NCI-H2196 treated with DMSO at 0.1 percent for 48 hours (cell line): Measurements from ENCODE around the gene MRPS21.
A peak's percentile ranks its signal among the peaks of the same experiment; 100 is the strongest.
"Not testable (repeated sequence)": the region's sequence is repeated elsewhere in the genome, so short reads cannot be mapped to it uniquely, and the experiment has no call there.

ENCODE experiments used
- DNase-seq: peaks from one replicate; lab custom pipeline; 2025; ENCODE audit not compliant: unreplicated experiment; lab: John Stamatoyannopoulos, UW

MRPS21 gene

DNA sequence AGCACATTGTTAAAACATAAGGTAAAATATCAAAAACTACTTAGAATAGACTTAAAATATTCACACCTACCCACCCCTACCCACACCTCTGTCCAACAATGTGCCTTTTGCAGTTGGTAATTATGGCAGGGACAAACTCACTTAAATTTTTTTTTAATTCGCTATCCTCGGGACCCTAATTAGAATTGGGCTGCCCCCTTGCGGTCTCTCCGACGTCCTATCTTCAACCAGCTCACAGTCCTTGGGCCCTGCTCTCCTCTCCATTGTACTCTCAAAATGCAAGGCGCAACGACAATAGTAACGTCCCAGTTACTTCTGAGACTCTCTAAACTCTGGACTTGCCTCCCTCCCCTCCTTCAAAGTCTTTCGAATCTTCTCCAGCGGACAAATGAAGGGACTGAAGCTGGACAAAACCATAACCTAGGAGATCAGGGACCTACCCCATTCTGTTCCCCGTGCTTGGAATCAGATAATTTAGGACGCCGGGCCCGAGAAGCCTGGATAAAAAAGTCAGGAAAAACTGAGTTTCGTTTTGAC is 12.4 kb upstream of the MRPS21 start:
- peak; percentile 41 for DNase-seq

DNA sequence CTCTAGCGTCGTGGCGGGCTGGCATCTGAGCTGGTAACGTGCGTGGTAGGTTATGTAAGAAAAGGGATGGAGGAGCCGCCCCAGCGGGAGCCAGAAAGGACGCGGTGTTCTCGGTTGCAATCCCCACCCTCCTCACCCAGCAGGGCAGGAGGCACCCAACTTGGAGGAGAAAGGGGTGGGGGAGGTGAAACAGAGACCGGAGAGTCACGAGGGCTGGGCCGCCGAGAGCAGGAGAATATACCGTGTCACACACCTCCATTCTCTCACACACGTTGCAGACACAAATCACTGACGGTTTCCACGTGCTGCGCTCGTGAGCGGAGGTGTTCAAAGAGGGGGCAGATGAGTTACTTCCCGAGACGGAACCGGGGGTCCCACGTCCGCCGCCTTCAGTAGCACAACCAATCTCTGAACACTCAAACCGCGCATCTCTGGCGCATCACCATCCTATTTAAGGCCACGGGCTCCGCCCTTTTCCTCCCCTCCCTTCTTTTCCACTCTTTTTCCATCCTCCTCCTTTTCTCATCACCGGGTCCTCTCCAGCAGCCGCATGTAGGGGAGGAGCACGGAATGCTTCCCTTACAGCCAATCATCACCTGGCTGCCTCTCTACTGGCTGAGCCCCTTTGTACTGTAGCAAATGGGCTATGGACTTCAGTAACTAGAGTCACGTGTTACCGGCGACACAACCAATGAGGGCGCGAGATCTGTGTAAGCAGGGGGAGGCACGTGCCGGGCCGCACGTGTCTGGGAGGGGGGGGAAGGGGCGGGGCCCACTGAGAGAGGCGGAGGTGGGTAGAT is 11.7 kb upstream of the MRPS21 start, which contains the start of gene CIART:
TSS of gene CIART (plus strand) at position 797 of the 800 bp plus-strand sequence. CDS start 714 bp downstream, outside the sequence.
- DNase-seq = peak; percentile 99

DNA sequence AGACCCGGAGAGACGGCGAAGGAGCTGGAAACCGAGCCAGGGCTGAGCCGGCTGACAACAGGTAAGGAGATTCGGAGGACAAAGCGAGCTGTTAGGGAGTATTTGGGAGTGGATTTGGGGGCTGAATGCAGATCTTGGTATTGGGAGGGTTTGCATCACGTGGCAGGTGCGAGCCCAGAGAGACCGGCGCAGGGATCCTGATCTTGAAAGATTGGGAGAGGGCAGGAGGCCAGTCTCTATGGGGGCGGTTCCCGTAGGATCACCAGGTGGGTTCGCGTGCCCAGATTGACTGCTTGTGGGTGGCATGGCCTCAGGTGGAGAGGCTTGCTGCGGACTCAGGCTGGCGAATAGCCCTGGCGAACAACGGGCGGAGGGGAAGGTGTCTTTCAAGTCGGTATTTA is 11.1 kb upstream of the MRPS21 start:
- DNase-seq = peak; percentile 80

GRCh38 chr1:150283260-150283659 is 10.4 kb upstream of the MRPS21 start:
- DNase-seq = no peak

GRCh38 chr1:150288382-150288781 is 5.3 kb upstream of the MRPS21 start:
- no peak for DNase-seq

DNA sequence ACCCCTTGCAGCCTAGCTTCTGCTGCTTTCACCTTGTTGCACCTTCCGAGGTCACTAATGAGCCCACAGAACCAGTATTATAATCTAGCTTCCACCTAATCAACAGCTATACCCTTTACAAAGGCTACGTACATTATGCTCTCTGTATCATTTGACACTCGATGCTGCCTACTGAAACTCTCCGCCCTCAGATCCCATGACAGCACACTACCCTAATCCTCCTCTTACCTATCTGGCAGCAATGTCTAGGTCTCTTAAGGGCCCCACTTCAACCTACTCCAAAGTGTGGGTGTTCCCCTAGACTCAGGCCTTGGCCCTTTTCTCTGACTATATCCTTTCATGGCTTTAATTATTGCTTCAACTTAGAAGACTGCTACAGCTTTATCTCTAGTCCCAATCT is 4.8 kb upstream of the MRPS21 start:
- DNase-seq = no peak

DNA sequence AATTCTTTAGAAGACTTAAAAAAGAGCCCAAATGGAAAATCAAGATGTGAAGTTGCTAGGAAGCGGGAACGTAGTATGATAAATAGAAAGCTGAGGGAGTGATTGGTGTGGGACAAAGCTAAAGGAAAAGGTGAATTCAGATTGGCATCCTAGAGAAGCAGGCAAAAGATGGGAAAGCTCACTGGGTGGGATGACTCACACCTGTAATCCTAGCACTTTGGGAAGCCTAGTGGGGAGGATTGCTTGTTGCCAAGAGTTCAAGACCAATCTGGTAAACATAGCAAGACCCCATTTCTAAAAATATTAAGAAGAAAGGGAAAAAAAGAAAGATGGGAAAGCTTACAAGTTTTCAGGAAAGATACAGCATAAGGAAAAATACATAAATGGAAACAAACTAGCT is 1.8 kb downstream of the MRPS21 start:
- DNase-seq = no peak

DNA sequence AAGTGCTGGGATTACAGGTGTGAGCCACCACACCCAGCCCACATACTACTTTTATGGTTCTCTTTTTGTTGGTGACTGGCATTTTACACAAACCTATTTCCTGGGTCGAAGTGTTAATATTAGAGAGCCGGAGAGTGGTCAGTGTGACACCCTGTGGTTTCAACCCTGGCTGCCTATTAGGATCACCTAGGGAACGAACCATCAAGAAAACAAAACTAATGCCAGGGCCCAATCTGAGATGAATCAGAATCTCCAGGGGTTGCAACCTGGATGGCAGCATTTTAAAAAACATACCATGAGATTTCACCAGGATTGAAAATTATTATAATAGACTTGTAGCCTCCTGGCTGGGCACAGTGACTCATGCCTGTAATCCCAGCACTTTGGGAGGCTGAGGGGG is 6.1 kb downstream of the MRPS21 start:
- DNase-seq = no peak

GRCh38 chr1:150302338-150302737 is 8.7 kb downstream of the MRPS21 start:
- DNase-seq = no peak

DNA sequence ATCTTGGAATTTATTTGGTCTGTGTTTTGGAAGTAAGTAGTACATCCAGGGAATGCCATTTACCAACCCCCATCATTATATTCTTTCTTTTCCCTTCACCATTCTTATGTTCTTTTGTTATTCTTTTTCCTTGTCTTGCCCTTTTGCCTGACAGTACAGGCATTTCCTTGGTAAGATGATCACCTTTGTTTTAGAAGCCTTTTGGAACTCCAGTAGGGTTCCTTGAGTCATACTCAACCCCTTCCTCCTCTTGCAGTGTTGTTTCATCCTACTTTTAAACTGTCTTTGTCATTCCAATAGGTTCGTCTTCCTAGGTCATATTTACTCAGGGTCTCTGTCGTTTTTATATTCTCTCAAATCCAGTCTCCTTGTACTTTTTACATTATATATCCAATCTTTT is 9.2 kb downstream of the MRPS21 start:
- no peak for DNase-seq

DNA sequence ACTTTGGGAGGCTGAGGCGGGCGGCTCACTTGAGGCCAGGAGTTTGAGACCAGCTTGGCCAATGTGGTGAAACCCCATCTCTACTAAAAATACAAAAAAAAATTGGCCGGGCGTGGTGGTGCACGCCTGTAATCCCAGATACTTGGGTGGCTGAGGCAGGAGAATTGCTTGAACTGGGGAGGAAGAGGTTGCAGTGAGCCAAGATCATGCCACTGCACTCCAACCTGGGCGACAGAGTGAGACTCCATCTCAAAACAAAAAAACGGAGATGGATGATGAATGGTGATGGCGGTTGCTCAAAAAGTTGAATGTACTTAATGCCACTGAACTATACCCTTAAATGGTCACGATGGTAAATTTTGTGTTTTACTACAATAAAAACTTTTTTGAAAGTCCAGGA is 14.9 kb downstream of the MRPS21 start:
- not testable (repeated sequence) for DNase-seq

DNA sequence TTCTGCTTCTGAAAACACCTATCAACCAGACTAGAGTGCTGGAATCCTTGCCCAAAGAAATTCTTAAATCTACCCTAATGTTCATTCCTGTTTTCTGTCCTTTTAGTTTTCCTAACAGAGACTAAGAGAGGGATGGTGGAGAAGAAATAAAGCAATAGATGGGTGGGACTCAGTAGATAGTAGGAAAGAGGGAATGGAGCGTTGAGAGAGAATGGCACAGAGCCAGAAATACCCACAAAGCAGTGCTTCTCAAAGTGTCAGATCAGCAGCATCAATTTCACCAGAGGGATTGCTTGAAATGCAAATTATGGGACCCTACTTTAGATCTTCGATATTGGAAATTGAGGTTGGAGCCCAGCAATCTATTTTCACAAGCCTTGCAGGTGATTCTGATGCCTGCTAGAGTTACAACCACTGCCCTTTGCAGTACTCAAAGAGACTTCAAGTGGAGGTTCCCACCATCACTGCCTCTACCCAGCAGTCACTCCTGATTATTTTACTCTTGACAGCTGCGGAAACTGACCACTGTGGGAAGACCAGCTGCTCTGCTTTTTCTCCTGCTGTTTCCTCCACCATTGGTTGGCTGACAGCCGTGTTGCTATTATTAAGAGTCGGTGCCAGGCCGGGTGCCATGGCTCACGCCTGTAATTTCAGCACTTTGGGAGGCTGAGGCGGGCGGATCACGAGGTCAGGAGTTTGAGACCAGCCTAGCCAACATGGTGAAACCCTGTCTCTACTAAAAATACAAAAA is 16.3 kb downstream of the MRPS21 start:
- peak; percentile 71 for DNase-seq

DNA sequence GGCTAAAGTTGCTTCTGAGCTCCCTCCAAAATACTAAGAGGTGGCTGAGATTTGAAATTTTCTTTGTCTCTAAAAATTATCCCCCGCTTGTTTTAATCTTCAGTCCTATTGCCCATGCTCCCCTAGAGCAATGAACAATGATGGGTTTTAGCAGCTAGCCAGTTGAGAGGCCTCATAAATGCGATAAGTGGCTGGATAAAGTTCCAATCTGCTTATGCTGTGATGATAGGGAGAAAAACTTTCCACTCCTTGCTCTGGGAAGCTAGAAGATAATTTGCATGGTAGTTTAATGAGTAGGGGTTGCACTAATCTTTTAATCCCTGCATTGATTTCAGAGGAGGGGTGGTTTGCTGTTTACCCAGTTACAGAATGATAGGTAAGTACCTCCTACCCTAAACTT is 18.1 kb downstream of the MRPS21 start:
- no peak for DNase-seq

DNA sequence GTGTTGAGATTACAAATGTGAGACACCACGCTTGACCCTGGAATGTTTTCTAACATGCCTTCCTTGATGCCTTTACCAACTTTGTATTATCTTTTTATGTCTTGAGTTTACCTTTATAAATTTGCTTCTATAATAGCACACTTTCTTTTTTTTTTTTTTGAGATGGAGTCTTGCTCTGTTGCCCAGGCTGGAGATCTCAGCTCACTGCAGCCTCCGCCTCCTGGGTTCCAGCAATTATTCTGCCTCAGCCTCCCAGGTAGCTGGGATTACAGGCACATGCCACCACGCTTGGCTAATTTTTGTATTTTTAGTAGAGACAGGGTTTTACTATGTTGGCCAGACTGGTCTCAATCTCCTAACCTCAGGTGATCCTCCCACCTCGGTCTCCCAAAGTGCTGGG is 21.0 kb downstream of the MRPS21 start:
- not testable (repeated sequence) for DNase-seq

DNA sequence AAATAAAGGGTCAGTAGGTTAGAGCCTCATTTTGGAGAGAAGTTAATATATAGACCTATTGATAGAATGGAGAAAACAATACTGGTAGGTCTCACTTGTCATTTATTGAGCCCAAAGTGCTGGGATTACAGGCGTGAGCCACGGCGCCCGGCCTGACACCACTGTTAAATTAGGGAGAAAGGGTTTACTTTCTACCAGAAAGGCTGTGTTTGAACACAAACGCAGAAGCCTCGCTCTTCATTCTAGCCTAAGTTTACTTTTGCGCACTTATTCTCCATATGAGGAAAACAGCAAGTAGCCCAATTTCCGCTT is 27.0 kb downstream of the MRPS21 start:
- DNase-seq = no peak

DNA sequence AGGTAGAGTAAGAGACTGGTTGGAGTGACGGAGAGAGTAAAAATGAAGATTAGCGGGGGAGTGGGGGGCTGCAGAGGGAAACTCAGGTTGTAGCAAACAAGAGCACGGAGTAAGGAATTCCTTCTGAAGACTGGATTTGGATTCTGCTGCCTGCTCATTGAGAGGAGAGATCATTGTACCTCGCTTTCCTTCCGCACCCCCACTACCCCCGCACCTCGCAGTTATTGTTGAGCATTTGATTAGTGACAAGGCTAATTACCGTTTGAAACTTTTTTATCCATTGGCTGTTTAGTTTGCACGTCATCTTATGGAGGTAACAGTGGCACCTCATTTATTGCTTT is 28.1 kb downstream of the MRPS21 start:
- DNase-seq = no peak

DNA sequence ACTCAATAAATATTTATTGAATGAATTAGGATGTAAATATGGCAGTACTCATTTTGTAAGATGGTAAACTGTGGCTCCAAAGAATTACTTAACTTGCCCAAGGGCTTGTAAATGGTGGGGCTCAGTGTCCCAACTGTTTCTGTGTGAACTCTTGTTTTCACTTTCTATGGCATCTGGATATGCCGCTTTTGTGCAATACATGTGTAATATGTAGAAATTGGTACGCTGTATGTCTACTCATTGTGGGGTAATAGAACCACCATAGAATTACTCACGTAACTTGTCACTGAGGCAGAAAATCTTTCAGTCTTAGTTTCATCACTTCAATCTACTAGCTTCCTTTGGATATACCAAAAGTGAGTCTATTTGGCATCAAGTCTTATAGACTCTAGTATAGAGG is 28.6 kb downstream of the MRPS21 start:
- DNase-seq = no peak

DNA sequence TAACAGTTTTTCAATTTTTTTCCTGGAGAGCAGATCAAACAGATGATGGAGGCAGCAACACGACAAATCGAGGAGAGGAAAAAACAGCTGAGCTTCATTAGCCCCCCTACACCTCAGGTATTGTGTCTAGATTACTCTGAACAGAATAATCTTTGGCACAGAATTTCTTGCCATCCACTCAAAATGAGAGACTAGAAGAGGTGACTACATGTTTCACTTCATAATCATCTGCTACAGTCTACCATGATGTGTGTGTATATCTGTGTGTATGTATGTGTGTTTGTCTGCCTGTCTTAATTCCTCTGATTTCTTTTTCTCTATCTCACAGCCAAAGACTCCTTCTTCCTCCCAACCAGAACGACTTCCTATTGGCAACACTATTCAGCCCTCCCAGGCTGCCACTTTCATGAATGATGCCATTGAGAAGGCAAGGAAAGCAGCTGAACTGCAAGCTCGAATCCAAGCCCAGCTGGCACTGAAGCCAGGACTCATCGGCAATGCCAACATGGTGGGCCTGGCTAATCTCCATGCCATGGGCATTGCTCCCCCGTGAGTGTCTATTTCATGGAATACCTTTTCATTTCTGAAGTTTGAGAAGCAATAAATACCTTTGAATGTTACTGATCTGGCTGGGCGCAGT is 39.1 kb downstream of the MRPS21 start:
- DNase-seq = no peak

- no peak for DNase-seq
These were observed 52.7 kb downstream of the MRPS21 start for GRCh38 chr1:150346316-150346715.

DNA sequence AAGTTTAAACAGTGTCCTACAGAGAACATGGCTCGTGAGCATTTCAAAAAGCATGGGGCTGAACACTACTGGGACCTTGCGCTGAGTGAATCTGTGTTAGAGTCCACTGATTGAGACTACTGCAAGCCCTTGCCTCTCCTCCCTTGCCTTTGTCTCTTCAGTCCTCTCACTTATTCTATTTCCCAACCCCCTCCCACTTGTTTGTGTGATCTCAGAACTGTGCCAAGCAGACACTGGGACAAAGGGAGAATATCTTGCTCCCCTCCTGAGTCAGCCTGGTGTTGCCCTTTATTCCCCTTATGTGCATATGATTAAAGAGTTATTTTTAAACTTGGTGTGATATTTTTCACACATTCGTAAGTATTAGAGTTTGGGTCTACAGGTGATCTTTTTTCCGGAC is 59.2 kb downstream of the MRPS21 start:
- DNase-seq = no peak
